ENCODE data around the gene DALRD3.

DNA sequence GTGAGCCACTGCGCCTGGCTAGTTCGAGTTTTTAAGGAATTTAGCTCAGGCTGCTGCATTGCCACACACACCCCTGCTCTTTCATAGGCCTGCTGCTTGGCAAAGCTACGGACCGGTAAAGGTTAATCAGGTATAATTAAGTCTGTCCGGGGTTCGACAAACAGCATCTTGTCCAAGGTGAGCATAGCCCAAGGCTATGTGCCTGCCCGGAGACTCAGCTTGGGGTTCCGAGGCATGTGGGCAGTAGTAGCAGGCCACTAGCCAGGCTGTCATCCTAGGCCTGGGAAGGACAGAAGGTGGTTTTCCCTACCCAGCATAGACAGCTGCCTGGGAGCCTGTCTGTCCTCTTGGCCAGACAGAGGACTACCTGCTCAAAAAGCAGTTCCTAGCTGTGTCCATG lies 21.7 kb downstream of the DALRD3 start:
- TF ChIP-seq EZH2 (IDR thresholded peaks at IDR 0.05; ENCODE audit: borderline replicate concordance, low read length) (no peak), CTCF (conservative IDR thresholded peaks at IDR 0.05 in 1 of 2, IDR thresholded peaks at IDR 0.05 in 1 of 2; ENCODE audit: extremely low read depth in 1 of 2, insufficient read depth in 1 of 2, low read depth in 1 of 2, low read length in 2 of 2) (no peak)

Data from mammary epithelial cell (primary cell).